ENCODE data around the gene VTI1B.

GRCh38 chr14:67683842-67684241 is 9.4 kb upstream of the VTI1B start:
- TF ChIP-seq, protein P1, sequence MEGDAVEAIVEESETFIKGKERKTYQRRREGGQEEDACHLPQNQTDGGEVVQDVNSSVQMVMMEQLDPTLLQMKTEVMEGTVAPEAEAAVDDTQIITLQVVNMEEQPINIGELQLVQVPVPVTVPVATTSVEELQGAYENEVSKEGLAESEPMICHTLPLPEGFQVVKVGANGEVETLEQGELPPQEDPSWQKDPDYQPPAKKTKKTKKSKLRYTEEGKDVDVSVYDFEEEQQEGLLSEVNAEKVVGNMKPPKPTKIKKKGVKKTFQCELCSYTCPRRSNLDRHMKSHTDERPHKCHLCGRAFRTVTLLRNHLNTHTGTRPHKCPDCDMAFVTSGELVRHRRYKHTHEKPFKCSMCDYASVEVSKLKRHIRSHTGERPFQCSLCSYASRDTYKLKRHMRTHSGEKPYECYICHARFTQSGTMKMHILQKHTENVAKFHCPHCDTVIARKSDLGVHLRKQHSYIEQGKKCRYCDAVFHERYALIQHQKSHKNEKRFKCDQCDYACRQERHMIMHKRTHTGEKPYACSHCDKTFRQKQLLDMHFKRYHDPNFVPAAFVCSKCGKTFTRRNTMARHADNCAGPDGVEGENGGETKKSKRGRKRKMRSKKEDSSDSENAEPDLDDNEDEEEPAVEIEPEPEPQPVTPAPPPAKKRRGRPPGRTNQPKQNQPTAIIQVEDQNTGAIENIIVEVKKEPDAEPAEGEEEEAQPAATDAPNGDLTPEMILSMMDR (IDR thresholded peaks at IDR 0.05) = no peak
- no peak for TF ChIP-seq POLR2AphosphoS5 (IDR thresholded peaks at IDR 0.05)
